OCI-LY7 (cell line): ENCODE data around the gene ARFGAP1. TPM values are rescaled to one million over a fixed set of nuclear protein-coding genes. Genes with fewer than 3 reads are reported as not detected.

Experiments used
- BruUV-seq: library from RNA; stranded (reverse); fragments of 400-500 nt; replicated peaks from 2 replicates; lab custom pipeline; 2021; lab: Mats Ljungman, UMichigan
- CTCF ChIA-PET: fragments of 300-600 bp; sonication (Branson Sonifier 250); formaldehyde crosslinking; loops from one replicate; lab custom pipeline; 2022; ENCODE audit warnings: antibody characterized with exemption; ENCODE audit not compliant: unreplicated experiment; lab: Charles Lee
- POLR2A ChIA-PET: fragments of 300-600 bp; sonication (Branson Sonifier 250); formaldehyde crosslinking; loops from one replicate; lab custom pipeline; 2022; ENCODE audit warnings: antibody characterized with exemption; lab: Charles Lee
- DNase-seq: peaks from one replicate; pipeline ENCODE4 v3.0.0-alpha.2; 2015; ENCODE audit warnings: low spot score
- H2AFZ ChIP-seq: fragments of 200-600 bp; sonication (generic), shearing (Covaris generic); 2 replicates; pipeline ENCODE4 v1.6.1; 2014; ENCODE audit warnings: mild to moderate bottlenecking, antibody characterized with exemption, low read length, moderate library complexity
- H3K27ac ChIP-seq: fragments of 200-600 bp; sonication (generic); 2 replicates; pipeline ENCODE4 v1.5.1; 2014; ENCODE audit warnings: mixed run types, low read depth, mild to moderate bottlenecking, moderate library complexity, low read length, inconsistent platforms; ENCODE audit not compliant: poor library complexity, severe bottlenecking
- H3K36me3 ChIP-seq: fragments of 200-600 bp; sonication (generic); 2 replicates; pipeline ENCODE4 v1.6.1; 2014; ENCODE audit warnings: mild to moderate bottlenecking, antibody characterized with exemption, low read length, moderate library complexity, mixed read lengths; ENCODE audit not compliant: insufficient read depth
- H3K4me1 ChIP-seq: fragments of 200-600 bp; sonication (generic); 2 replicates; pipeline ENCODE4 v1.5.1; 2014; ENCODE audit warnings: mild to moderate bottlenecking, low read length; ENCODE audit not compliant: insufficient read depth, poor library complexity, severe bottlenecking
- H3K4me2 ChIP-seq: fragments of 200-600 bp; sonication (generic); 2 replicates; pipeline ENCODE4 v1.6.1; 2014; ENCODE audit warnings: mild to moderate bottlenecking, low read length
- H3K4me3 ChIP-seq: fragments of 200-600 bp; sonication (generic); 2 replicates; pipeline ENCODE4 v1.5.1; 2014; ENCODE audit warnings: mild to moderate bottlenecking, low read depth, low read length; ENCODE audit not compliant: poor library complexity, severe bottlenecking
- H3K79me2 ChIP-seq: fragments of 200-600 bp; sonication (generic); 2 replicates; pipeline ENCODE4 v1.6.1; 2016; ENCODE audit warnings: low read depth, mild to moderate bottlenecking, low read length, moderate library complexity, mixed read lengths; ENCODE audit not compliant: insufficient read depth
- H3K9me2 ChIP-seq: fragments of 200-600 bp; sonication (generic); 2 replicates; pipeline ENCODE4 v1.6.1; 2016; ENCODE audit warnings: mild to moderate bottlenecking, low read length, mixed read lengths; ENCODE audit not compliant: insufficient read depth
- H3K9me3 ChIP-seq: fragments of 200-600 bp; sonication (generic); 2 replicates; pipeline ENCODE4 v1.6.1; 2014; ENCODE audit warnings: mild to moderate bottlenecking, mixed run types, low read length, mixed read lengths
- H4K20me1 ChIP-seq: fragments of 200-600 bp; sonication (generic); 2 replicates; pipeline ENCODE4 v1.6.1; 2014; ENCODE audit warnings: mild to moderate bottlenecking, antibody characterized with exemption, low read length, moderate library complexity, mixed read lengths; ENCODE audit not compliant: insufficient read depth
- EZH2phosphoT487 ChIP-seq: fragments of 200-600 bp; sonication (generic); IDR thresholded peaks from 2 replicates; pipeline ENCODE4 v1.6.1; 2018; ENCODE audit warnings: low read depth, borderline replicate concordance, mild to moderate bottlenecking, mixed run types, antibody characterized with exemption, low read length, moderate library complexity, mixed read lengths
- intact Hi-C: fragments of 100-400 bp; cut with micrococcal nuclease; formaldehyde crosslinking; loops from one replicate; pipeline ENCODE4 v1.10.0; 2022; ENCODE audit not compliant: unreplicated experiment
- total RNA-seq, 2 experiments: library from RNA; depleted of rRNA in 1 of 2; stranded (reverse); fragments of >200 nt in 1 of 2; shearing (Covaris generic) in 1 of 2; gene quantifications; 2 replicates each; pipeline ENCODE4 v1.2.3, GENCODE V29; 2014 to 2022
- TF ChIP-seq, protein P1 (sequence below): fragments of 200-600 bp; sonication (generic); conservative IDR thresholded peaks from 2 replicates; pipeline ENCODE4 v1.5.1; 2014; ENCODE audit warnings: mild to moderate bottlenecking, antibody characterized with exemption, low read length, moderate library complexity, mixed read lengths

Gene ARFGAP1
- total RNA-seq, 2 experiments from 2014 or later, result 57.9 to 105 TPM

DNA sequence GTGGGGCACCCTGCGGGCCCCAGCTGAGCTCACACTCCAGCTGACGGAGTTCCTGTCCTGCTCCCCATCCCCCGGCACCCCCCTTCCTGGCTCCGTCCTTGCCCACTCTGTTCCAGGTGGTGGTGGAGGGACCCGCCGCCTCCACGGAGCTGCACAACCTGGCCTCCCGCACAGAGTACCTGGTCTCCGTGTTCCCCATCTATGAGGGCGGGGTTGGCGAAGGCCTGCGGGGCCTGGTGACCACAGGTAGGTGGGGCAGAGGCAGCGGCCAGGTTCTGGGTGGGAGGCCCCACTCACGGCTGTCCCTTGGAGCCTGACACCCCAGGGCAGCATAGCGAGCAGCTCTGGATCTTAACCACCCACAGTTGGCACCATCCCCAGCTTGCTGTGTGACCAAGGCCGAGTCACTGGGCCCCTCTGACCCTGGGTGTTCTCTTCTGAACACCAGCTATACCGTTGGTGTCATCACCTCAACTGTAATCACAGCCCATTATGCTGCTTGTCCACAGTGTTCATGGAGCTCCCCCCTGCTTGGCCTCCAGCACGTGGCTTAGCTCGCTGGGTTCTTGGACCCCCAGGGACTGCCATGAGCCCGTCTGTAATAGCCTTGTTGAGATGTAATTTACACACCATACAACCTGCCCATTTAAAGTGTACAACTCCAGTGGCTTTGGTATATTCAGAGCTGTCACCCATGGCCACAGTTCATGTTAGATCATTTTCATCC, 37.8 kb downstream of the ARFGAP1 start:
- POLR2A ChIA-PET, result no interaction called here
- H3K4me3 ChIP-seq, result no peak overlapping the region
- DNase-seq, result no peak
- H2AFZ ChIP-seq, result no peak overlapping the region
- no peaks in the 10 kb centered on the region for H3K9me3 ChIP-seq
- no peaks in the 10 kb centered on the region for H3K4me1 ChIP-seq
- no peak for TF ChIP-seq EZH2phosphoT487
- TF ChIP-seq, protein P1, sequence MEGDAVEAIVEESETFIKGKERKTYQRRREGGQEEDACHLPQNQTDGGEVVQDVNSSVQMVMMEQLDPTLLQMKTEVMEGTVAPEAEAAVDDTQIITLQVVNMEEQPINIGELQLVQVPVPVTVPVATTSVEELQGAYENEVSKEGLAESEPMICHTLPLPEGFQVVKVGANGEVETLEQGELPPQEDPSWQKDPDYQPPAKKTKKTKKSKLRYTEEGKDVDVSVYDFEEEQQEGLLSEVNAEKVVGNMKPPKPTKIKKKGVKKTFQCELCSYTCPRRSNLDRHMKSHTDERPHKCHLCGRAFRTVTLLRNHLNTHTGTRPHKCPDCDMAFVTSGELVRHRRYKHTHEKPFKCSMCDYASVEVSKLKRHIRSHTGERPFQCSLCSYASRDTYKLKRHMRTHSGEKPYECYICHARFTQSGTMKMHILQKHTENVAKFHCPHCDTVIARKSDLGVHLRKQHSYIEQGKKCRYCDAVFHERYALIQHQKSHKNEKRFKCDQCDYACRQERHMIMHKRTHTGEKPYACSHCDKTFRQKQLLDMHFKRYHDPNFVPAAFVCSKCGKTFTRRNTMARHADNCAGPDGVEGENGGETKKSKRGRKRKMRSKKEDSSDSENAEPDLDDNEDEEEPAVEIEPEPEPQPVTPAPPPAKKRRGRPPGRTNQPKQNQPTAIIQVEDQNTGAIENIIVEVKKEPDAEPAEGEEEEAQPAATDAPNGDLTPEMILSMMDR, result no peak
- H3K79me2 ChIP-seq, result no peaks in the 10 kb centered on the region
- intact Hi-C loops, result no loop called here
- H3K36me3 ChIP-seq, result no peaks in the 10 kb centered on the region
- H4K20me1 ChIP-seq, result no peaks in the 10 kb centered on the region
- BruUV-seq, result no TSS peak
- no peak overlapping the region for H3K27ac ChIP-seq
- CTCF ChIA-PET, result no interaction called here
- no peaks in the 10 kb centered on the region for H3K9me2 ChIP-seq
- no peak overlapping the region for H3K4me2 ChIP-seq

DNA sequence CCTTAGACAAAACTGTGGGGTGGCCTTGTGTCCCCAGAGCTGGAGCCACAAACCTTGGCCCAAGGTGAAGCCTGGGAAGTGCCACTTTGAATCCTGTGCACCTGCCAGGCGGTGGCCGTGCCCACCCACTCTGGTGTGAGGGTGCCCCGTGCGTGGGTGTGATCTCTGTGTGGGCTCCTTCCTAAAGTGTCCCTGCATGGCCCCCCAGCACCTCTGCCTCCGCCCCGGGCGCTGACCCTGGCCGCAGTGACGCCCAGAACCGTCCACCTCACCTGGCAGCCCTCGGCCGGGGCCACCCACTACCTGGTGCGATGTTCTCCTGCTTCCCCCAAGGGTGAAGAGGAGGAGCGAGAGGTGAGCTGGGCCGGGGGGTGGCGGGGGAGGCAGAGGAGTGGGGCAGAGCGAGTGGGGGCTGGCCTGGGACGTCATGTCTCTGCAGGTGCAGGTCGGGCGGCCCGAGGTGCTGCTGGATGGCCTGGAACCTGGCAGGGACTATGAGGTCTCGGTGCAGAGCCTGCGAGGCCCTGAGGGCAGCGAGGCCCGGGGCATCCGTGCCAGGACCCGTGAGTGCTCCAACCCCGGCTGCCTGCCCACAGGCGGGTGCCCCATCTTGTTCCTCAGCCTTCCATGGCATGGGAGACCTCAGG, 38.7 kb downstream of the ARFGAP1 start:
- H3K4me3 ChIP-seq, result no peak overlapping the region
- no peaks in the 10 kb centered on the region for H3K4me1 ChIP-seq
- H3K9me3 ChIP-seq, result no peaks in the 10 kb centered on the region
- intact Hi-C loops, result no loop called here
- no peaks in the 10 kb centered on the region for H3K9me2 ChIP-seq
- CTCF ChIA-PET, result no interaction called here
- H3K27ac ChIP-seq, result no peak overlapping the region
- DNase-seq, result no peak
- no peaks in the 10 kb centered on the region for H3K36me3 ChIP-seq
- no peak for TF ChIP-seq EZH2phosphoT487
- TF ChIP-seq, protein P1, result no peak
- no peaks in the 10 kb centered on the region for H3K79me2 ChIP-seq
- no peak overlapping the region for H3K4me2 ChIP-seq
- no TSS peak for BruUV-seq
- POLR2A ChIA-PET, result no interaction called here
- H2AFZ ChIP-seq, result no peak overlapping the region
- no peaks in the 10 kb centered on the region for H4K20me1 ChIP-seq

DNA sequence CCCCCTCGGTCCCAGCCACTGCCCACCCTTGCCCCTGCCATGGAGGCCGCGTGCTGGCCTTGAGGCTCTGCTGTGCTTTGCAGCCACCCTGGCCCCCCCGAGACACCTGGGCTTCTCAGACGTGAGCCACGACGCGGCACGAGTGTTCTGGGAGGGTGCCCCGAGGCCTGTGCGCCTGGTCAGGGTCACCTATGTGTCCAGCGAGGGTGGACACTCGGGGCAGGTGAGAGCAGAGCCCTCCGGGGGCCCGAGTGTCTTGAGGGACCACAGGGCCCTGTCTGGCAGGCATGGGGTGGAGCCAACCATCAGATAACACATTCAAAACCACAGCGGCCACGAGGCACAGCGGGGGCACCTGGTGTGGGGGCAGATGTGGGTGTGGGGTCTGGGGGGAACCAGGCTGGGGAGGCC, 39.2 kb downstream of the ARFGAP1 start:
- BruUV-seq, result no TSS peak
- H3K27ac ChIP-seq, result no peak overlapping the region
- ChIA-PET POLR2A (no interaction called here), CTCF (no interaction called here)
- TF ChIP-seq, protein P1, result no peak
- no peak for TF ChIP-seq EZH2phosphoT487
- H3K4me3 ChIP-seq, result no peak overlapping the region
- intact Hi-C loops, result no loop called here
- no peaks in the 10 kb centered on the region for H3K4me1 ChIP-seq
- no peaks in the 10 kb centered on the region for H3K36me3 ChIP-seq
- no peak overlapping the region for H3K4me2 ChIP-seq
- no peaks in the 10 kb centered on the region for H3K9me3 ChIP-seq
- H4K20me1 ChIP-seq, result no peaks in the 10 kb centered on the region
- no peak overlapping the region for H2AFZ ChIP-seq
- no peaks in the 10 kb centered on the region for H3K9me2 ChIP-seq
- no peaks in the 10 kb centered on the region for H3K79me2 ChIP-seq
- no peak for DNase-seq
